Ovary (tissue), 9 donors: ENCODE results near the gene CDH23. TPM values are rescaled to one million over a fixed set of nuclear protein-coding genes. Genes with fewer than 3 reads are reported as not detected.

ENCODE experiments used
- DNase-seq, 5 donors: peaks; one replicate each; pipeline ENCODE4 v3.0.0-alpha.2; 2019 to 2020
- H3K27ac ChIP-seq, 2 donors: fragments of 200-600 bp; one replicate each; pipeline versions ENCODE4 v1.5.1 to v1.8.0; 2019 to 2022
- H3K27me3 ChIP-seq: fragments of 200-600 bp; one replicate; pipeline ENCODE4 v1.8.0; 2022
- H3K36me3 ChIP-seq: fragments of 200-600 bp; sonication (generic); one replicate; pipeline ENCODE4 v1.5.1; 2019
- H3K4me1 ChIP-seq: one replicate; pipeline ENCODE4 v1.8.1; 2013; ENCODE audit warnings: mild to moderate bottlenecking, moderate library complexity; ENCODE audit not compliant: insufficient read depth
- H3K4me3 ChIP-seq: fragments of 200-600 bp; sonication (generic); one replicate; pipeline ENCODE4 v1.5.1; 2017
- H3K9me3 ChIP-seq, 2 donors: fragments of 200-600 bp in 1 of 2; sonication (generic) in 1 of 2; one replicate each; pipeline versions ENCODE4 v1.5.1 to v1.8.1; 2013 to 2019; ENCODE audit warnings: mild to moderate bottlenecking in 1 of 2, moderate library complexity in 1 of 2
- CTCF ChIP-seq, 3 donors: fragments of 450-650 bp in 2 of 3; fragments of 200-600 bp in 1 of 3; IDR thresholded peaks; one replicate each; pipeline versions ENCODE4 v1.5.1 to v1.8.0; 2016 to 2022; ENCODE audit warnings: antibody characterized with exemption in 3 of 3, mild to moderate bottlenecking in 1 of 3
- EP300 ChIP-seq: sonication (generic); formaldehyde crosslinking; IDR thresholded peaks from one replicate; pipeline ENCODE4 v1.6.1; 2017; ENCODE audit warnings: antibody characterized with exemption
- POLR2A ChIP-seq: fragments of 450-650 bp; IDR thresholded peaks from one replicate; pipeline ENCODE4 v1.6.1; 2017; ENCODE audit warnings: antibody characterized with exemption, mild to moderate bottlenecking, moderate library complexity
- WGBS, 3 donors: extraction: QIAGEN DNeasy Blood & Tissue Kit in 1 of 3; methylation state at CpG; one replicate each; pipeline versions ENCODE4 v1.1.5 to v1.1.7; 2013 to 2017; 5-methylcytosine and 5-hydroxymethylcytosine counted together
- intact Hi-C, 4 donors: fragments of 100-400 bp; cut with DNase I; formaldehyde crosslinking; loops; one replicate each; pipeline versions ENCODE4 v1.11.0 to v1.15.1; 2022 to 2023
- polyA plus RNA-seq, 2 donors: library from polyadenylated mRNA; stranded (reverse); fragments of 200-250 nt in 1 of 2; fragments of 350-450 nt in 1 of 2; fragmentation: Illumina TruSeq in 1 of 2; extraction: RNeasy Lipid Tissue Mini Kit (QIAGEN cat#74804) in 1 of 2; gene quantifications; one replicate each; pipeline ENCODE4 v1.2.3, GENCODE V29; 2013 to 2014
- total RNA-seq, 7 donors: library from RNA; depleted of rRNA in 2 of 7; stranded (reverse); fragments of >200 nt in 2 of 7; fragmentation: NEBNext Ultra II Directional in 3 of 7; extraction: Animal tissue kit (Norgen Biotek cat#: 25700) in 3 of 7; gene quantifications; one replicate each; pipeline versions ENCODE4 v1.1.0 to v1.2.4, GENCODE V29; 2016 to 2023
- donor health status: DM: no; HTN: no; CAD: no; lungs with moderate emphysema.
- donor health status: DM: no; HTN: no; CAD: no.
- donor health status: Bipolar disorder and iron deficiency.
- donor health status: DM: yes; HTN: yes; CAD: no.
- donor health status: DM: no; HTN: no; CAD: no.
- donor health status: DM: yes; HTN: yes; CAD: no.

CDH23 gene
- total and polyA plus RNA-seq, 9 donors, result 7.5 to 108 (median 39.1) TPM

GRCh38 chr10:71844695-71845094 is 448.0 kb downstream of the CDH23 start:
- no peaks in the 10 kb centered on the region for H3K36me3 ChIP-seq
- peaks cover 21% of the 10 kb centered on the region for H3K4me1 ChIP-seq
- no peak overlapping the region for H3K27ac ChIP-seq
- H3K9me3 ChIP-seq, result no peaks in the 10 kb centered on the region
- TF ChIP-seq POLR2A (no peak), CTCF (IDR thresholded peaks at IDR 0.05) (no peak), EP300 (no peak)
- intact Hi-C loops, result no loop called here
- H3K27me3 ChIP-seq, result no peaks in the 10 kb centered on the region
- DNase-seq, result no peak
- 81 to 88% (median 87%) methylated on average over 2 of the region's 2 CpGs for WGBS, 3 donors
- H3K4me3 ChIP-seq, result no peak overlapping the region

- DNase-seq, result no peak
- peaks cover 18% of the 10 kb centered on the region for H3K4me1 ChIP-seq
- no peaks in the 10 kb centered on the region for H3K27me3 ChIP-seq
- TF ChIP-seq EP300 (no peak), POLR2A (no peak), CTCF (IDR thresholded peaks at IDR 0.05) (no peak)
- H3K9me3 ChIP-seq, result no peaks in the 10 kb centered on the region
- H3K4me3 ChIP-seq, result no peak overlapping the region
- no peak overlapping the region for H3K27ac ChIP-seq
- 59 to 71% (median 64%) methylated on average over 11 of the region's 11 CpGs for WGBS, 3 donors
- H3K36me3 ChIP-seq, result no peaks in the 10 kb centered on the region
- intact Hi-C loops, result no loop called here
Measured at GRCh38 chr10:71845410-71846405, 449.0 kb downstream of the CDH23 start.

- Histone ChIP-seq H3K27me3 (no peaks in the 10 kb centered on the region), H3K36me3 (no peaks in the 10 kb centered on the region), H3K4me3 (no peak overlapping the region), H3K4me1 (peaks cover 20% of the 10 kb centered on the region), H3K27ac (no peak overlapping the region), H3K9me3 (no peaks in the 10 kb centered on the region)
- WGBS, 3 donors, result 93 to 95% (median 94%) methylated on average over 3 of the region's 3 CpGs
- TF ChIP-seq EP300 (no peak), CTCF (IDR thresholded peaks at IDR 0.05) (no peak), POLR2A (no peak)
- DNase-seq, result no peak
- intact Hi-C loops, result no loop called here
Measured at GRCh38 chr10:71846816-71847215, 450.1 kb downstream of the CDH23 start.

GRCh38 chr10:71847418-71847817 is 450.7 kb downstream of the CDH23 start:
- DNase-seq, result no peak
- intact Hi-C loops, result no loop called here
- TF ChIP-seq EP300 (no peak), CTCF (IDR thresholded peaks at IDR 0.05) (no peak), POLR2A (no peak)
- Histone ChIP-seq H3K4me1 (peaks cover 20% of the 10 kb centered on the region), H3K27ac (no peak overlapping the region), H3K9me3 (no peaks in the 10 kb centered on the region), H3K36me3 (no peaks in the 10 kb centered on the region), H3K27me3 (no peaks in the 10 kb centered on the region), H3K4me3 (no peak overlapping the region)
- WGBS, 3 donors, result 90 to 95% (median 95%) methylated on average over 8 of the region's 8 CpGs
